Uterus (tissue), 4 donors: ENCODE results near the gene ATP5F1E. TPM values are rescaled to one million over a fixed set of nuclear protein-coding genes. Genes with fewer than 3 reads are reported as not detected.

Source experiments
- DNase-seq, 2 donors: peaks; one replicate each; pipeline ENCODE4 v3.0.0-alpha.2; 2019 to 2020
- H3K27ac ChIP-seq, 2 donors: fragments of 200-600 bp; sonication (generic); 1 replicate in 1 of 2; 2 replicates in 1 of 2; pipeline ENCODE4 v1.5.1; 2016 to 2018
- H3K27me3 ChIP-seq, 2 donors: fragments of 200-600 bp; sonication (generic); one replicate each; pipeline ENCODE4 v1.5.1; 2018 to 2019; ENCODE audit warnings: control low read depth in 1 of 2
- H3K36me3 ChIP-seq, 2 donors: fragments of 200-600 bp; sonication (generic); one replicate each; pipeline ENCODE4 v1.5.1; 2019; ENCODE audit warnings: control low read depth in 1 of 2
- H3K4me1 ChIP-seq, 2 donors: fragments of 200-600 bp; sonication (generic); one replicate each; pipeline ENCODE4 v1.5.1; 2018 to 2019; ENCODE audit warnings: control low read depth in 1 of 2
- H3K4me3 ChIP-seq, 2 donors: fragments of 200-600 bp; sonication (generic); 1 replicate in 1 of 2; 2 replicates in 1 of 2; pipeline ENCODE4 v1.5.1; 2018 to 2019; ENCODE audit warnings: mild to moderate bottlenecking in 1 of 2
- H3K9me3 ChIP-seq, 2 donors: fragments of 200-600 bp; sonication (generic); one replicate each; pipeline ENCODE4 v1.5.1; 2019; ENCODE audit warnings: control low read depth in 1 of 2
- CTCF ChIP-seq, 4 experiments: fragments of 200-600 bp in 2 of 4; fragments of 450-650 bp in 2 of 4; sonication (generic) in 2 of 4; IDR thresholded peaks; one replicate each; pipeline ENCODE4 v1.5.1; 2016 to 2019; ENCODE audit warnings: antibody characterized with exemption in 4 of 4, mild to moderate bottlenecking in 2 of 4, moderate library complexity in 1 of 4
- POLR2A ChIP-seq, 2 donors: fragments of 450-650 bp; IDR thresholded peaks; one replicate each; pipeline ENCODE4 v1.6.1; 2016; ENCODE audit warnings: antibody characterized with exemption in 2 of 2, mild to moderate bottlenecking in 1 of 2, moderate library complexity in 1 of 2
- intact Hi-C: fragments of 100-400 bp; cut with DNase I; formaldehyde crosslinking; loops from one replicate; pipeline ENCODE4 v1.15.1; 2023; ENCODE audit warnings: low total_unique reads
- total RNA-seq, 4 donors: library from RNA; depleted of rRNA in 3 of 4; stranded (reverse); fragments of >200 nt in 3 of 4; gene quantifications; one replicate each; pipeline versions ENCODE4 v1.1.0 to v1.2.4, GENCODE V29; 2014 to 2023
- donor health status: DM: yes; HTN: yes; CAD: no.

ATP5F1E gene
- total RNA-seq, 4 donors from 2014 or later = 5.6 to 42.4 (median 21.1) TPM

- no peak for DNase-seq
- intact Hi-C loops = no loop called here
These were observed 8.5 kb upstream of the ATP5F1E start for GRCh38 chr20:59040667-59041066.

GRCh38 chr20:59039233-59039632 is 7.1 kb upstream of the ATP5F1E start:
- Histone ChIP-seq H3K4me1 (no peaks in the 10 kb centered on the region), H3K9me3 (no peaks in the 10 kb centered on the region), H3K36me3 (no peaks in the 10 kb centered on the region), H3K27ac (no peak overlapping the region), H3K4me3 (no peak overlapping the region), H3K27me3 (no peaks in the 10 kb centered on the region)
- intact Hi-C loops = no loop called here
- no peak for DNase-seq
- no peak for TF ChIP-seq CTCF (IDR thresholded peaks at IDR 0.05)
- TF ChIP-seq POLR2A (IDR thresholded peaks at IDR 0.05) = no peak

More at GRCh38 chr20:59040667-59041066, 8.5 kb upstream of the ATP5F1E start:
- H3K27me3 ChIP-seq = no peaks in the 10 kb centered on the region
- TF ChIP-seq CTCF (IDR thresholded peaks at IDR 0.05) (no peak), POLR2A (IDR thresholded peaks at IDR 0.05) (no peak)
- no peaks in the 10 kb centered on the region for H3K4me1 ChIP-seq
- no peak overlapping the region for H3K27ac ChIP-seq
- no peak overlapping the region for H3K4me3 ChIP-seq
- H3K36me3 ChIP-seq = no peaks in the 10 kb centered on the region
- no peaks in the 10 kb centered on the region for H3K9me3 ChIP-seq

DNA sequence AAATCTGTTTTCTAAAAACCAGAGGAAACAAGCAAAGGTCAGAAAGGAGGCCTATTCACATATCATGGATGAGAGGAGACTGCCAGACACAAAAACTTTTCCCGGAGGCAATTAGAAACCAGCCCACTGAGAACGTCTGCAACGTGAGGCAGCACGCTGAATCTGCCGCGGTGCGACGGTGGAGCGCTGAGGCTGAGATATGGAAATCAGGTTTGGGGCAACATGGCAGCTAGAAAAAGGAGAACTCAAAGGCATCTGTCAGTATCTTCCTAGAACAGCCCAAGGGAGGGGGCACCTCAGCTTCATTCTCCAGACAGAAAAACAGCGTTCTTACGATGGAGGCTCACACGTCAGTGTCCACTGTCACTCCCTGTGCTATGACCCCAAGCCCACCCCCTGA is 5.3 kb upstream of the ATP5F1E start:
- Histone ChIP-seq H3K4me1 (no peaks in the 10 kb centered on the region), H3K27me3 (no peaks in the 10 kb centered on the region), H3K9me3 (no peaks in the 10 kb centered on the region), H3K36me3 (no peaks in the 10 kb centered on the region), H3K4me3 (no peak overlapping the region), H3K27ac (no peak overlapping the region)
- no peak for TF ChIP-seq CTCF (IDR thresholded peaks at IDR 0.05)
- TF ChIP-seq POLR2A (IDR thresholded peaks at IDR 0.05) = no peak
- no peak for DNase-seq
- intact Hi-C loops = no loop called here

GRCh38 chr20:59035381-59035780 is 3.2 kb upstream of the ATP5F1E start:
- H3K9me3 ChIP-seq = no peaks in the 10 kb centered on the region
- no peaks in the 10 kb centered on the region for H3K36me3 ChIP-seq
- TF ChIP-seq POLR2A (IDR thresholded peaks at IDR 0.05) = no peak
- no peak for TF ChIP-seq CTCF (IDR thresholded peaks at IDR 0.05)
- intact Hi-C loops = no loop called here
- no peak overlapping the region for H3K27ac ChIP-seq
- peaks cover 0 to 5% of the 10 kb centered on the region in 2 donors for H3K4me1 ChIP-seq
- no peak overlapping the region for H3K4me3 ChIP-seq
- DNase-seq = no peak
- no peaks in the 10 kb centered on the region for H3K27me3 ChIP-seq

DNA sequence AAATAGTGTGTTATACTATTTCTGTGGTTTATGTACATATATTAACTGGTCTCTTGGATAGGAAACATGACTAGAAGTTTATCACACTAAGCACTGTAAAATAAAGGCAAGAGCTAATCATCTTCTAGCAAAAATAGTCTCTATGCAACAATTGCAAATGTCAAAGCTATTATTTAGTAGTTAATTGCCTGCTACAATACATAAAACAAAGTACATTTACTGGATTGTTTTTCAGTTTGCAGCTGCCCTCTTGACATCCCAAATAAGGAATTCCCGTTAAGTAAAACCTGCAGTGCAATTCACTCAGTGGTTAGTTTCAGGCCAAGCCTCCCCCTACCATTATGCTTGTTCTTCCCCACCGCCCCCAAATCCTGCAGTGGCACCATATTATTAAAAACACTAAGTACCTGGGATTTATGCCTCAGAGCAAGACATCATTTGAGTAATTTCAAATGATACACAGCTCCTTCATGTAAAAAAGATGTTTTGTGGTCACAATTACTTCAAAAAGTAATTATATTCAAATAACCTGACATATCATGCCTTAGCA is 1.6 kb upstream of the ATP5F1E start:
- H3K27ac ChIP-seq = no peak overlapping the region
- DNase-seq = no peak
- no peak for TF ChIP-seq POLR2A (IDR thresholded peaks at IDR 0.05)
- TF ChIP-seq CTCF (IDR thresholded peaks at IDR 0.05) = no peak
- peaks cover 0 to 5% of the 10 kb centered on the region in 2 donors for H3K4me1 ChIP-seq
- intact Hi-C loops = no loop called here
- no peaks in the 10 kb centered on the region for H3K36me3 ChIP-seq
- H3K27me3 ChIP-seq = no peaks in the 10 kb centered on the region
- no peaks in the 10 kb centered on the region for H3K9me3 ChIP-seq
- no peak overlapping the region for H3K4me3 ChIP-seq
